Body of pancreas (tissue), 4 donors: Measurements from ENCODE around the gene ZBTB47. TPM values are rescaled to one million over a fixed set of nuclear protein-coding genes. Genes with fewer than 3 reads are reported as not detected.

ENCODE experiments used
- ATAC-seq: fragments of 150-250 bp; one replicate; pipeline ENCODE4 v1.9.1; 2016
- DNase-seq, 4 donors: peaks; one replicate each; pipeline ENCODE4 v3.0.0-alpha.2; 2019
- H3K27ac ChIP-seq, 4 donors: fragments of 200-600 bp; sonication (generic); 1 replicate in 3 of 4; 2 replicates in 1 of 4; pipeline versions ENCODE4 v1.5.1 to v1.6.1; 2016 to 2019; ENCODE audit warnings: mild to moderate bottlenecking in 1 of 4, mixed read lengths in 1 of 4, moderate library complexity in 1 of 4
- H3K27me3 ChIP-seq, 2 donors: fragments of 200-600 bp; sonication (generic); one replicate each; pipeline ENCODE4 v1.6.0; 2016; ENCODE audit warnings: mild to moderate bottlenecking in 1 of 2
- H3K36me3 ChIP-seq, 2 donors: fragments of 200-600 bp; sonication (generic); replicated peaks in 1 of 2; 2 replicates each; pipeline ENCODE4 v1.5.1; 2016; ENCODE audit warnings: low read depth in 2 of 2; ENCODE audit not compliant: insufficient read depth in 1 of 2
- H3K4me1 ChIP-seq: fragments of 200-600 bp; sonication (generic); one replicate; pipeline ENCODE4 v1.6.0; 2016
- H3K4me3 ChIP-seq, 2 donors: fragments of 200-600 bp; sonication (generic); 1 replicate in 1 of 2; 2 replicates in 1 of 2; pipeline ENCODE4 v1.5.1; 2016 to 2019
- H3K9me3 ChIP-seq, 3 donors: fragments of 200-600 bp; sonication (generic); 1 replicate in 2 of 3; 2 replicates in 1 of 3; pipeline ENCODE4 v1.5.1; 2016
- POLR2A ChIP-seq, 3 donors: fragments of 450-650 bp; IDR thresholded peaks; one replicate each; pipeline ENCODE4 v1.6.1; 2016; ENCODE audit warnings: antibody characterized with exemption in 3 of 3, mild to moderate bottlenecking in 2 of 3
- WGBS, 2 donors: methylation state at CpG; one replicate each; pipeline ENCODE4 v1.1.5; 2017; 5-methylcytosine and 5-hydroxymethylcytosine counted together
- intact Hi-C: fragments of 100-400 bp; cut with DNase I; formaldehyde crosslinking; loops from one replicate; pipeline ENCODE4 v1.15.1; 2023
- total RNA-seq, 2 donors: library from RNA; depleted of rRNA; stranded (reverse); fragments of >200 nt; gene quantifications; one replicate each; pipeline ENCODE4 v1.1.0, GENCODE V29; 2016
- TF ChIP-seq, protein P1 (sequence below), 7 experiments: fragments of 450-650 bp in 4 of 7; fragments of 200-600 bp in 3 of 7; sonication (generic) in 3 of 7; IDR thresholded peaks; one replicate each; pipeline ENCODE4 v1.5.1; 2016 to 2019; ENCODE audit warnings: antibody characterized with exemption in 7 of 7

ZBTB47 gene
- total RNA-seq, 2 donors from 2014 or later, result 19.7 to 20.4 TPM

GRCh38 chr3:42699511-42699971 is 46.0 kb downstream of the ZBTB47 start:
- Histone ChIP-seq H3K4me1 (no peaks in the 10 kb centered on the region), H3K27ac (no peak overlapping the region), H3K27me3 (no peaks in the 10 kb centered on the region), H3K4me3 (no peak overlapping the region), H3K9me3 (no peaks in the 10 kb centered on the region), H3K36me3 (no peaks in the 10 kb centered on the region)
- TF ChIP-seq, protein P1, sequence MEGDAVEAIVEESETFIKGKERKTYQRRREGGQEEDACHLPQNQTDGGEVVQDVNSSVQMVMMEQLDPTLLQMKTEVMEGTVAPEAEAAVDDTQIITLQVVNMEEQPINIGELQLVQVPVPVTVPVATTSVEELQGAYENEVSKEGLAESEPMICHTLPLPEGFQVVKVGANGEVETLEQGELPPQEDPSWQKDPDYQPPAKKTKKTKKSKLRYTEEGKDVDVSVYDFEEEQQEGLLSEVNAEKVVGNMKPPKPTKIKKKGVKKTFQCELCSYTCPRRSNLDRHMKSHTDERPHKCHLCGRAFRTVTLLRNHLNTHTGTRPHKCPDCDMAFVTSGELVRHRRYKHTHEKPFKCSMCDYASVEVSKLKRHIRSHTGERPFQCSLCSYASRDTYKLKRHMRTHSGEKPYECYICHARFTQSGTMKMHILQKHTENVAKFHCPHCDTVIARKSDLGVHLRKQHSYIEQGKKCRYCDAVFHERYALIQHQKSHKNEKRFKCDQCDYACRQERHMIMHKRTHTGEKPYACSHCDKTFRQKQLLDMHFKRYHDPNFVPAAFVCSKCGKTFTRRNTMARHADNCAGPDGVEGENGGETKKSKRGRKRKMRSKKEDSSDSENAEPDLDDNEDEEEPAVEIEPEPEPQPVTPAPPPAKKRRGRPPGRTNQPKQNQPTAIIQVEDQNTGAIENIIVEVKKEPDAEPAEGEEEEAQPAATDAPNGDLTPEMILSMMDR (IDR thresholded peaks at IDR 0.05), result no peak
- TF ChIP-seq POLR2A (IDR thresholded peaks at IDR 0.05), result no peak
- intact Hi-C loops, result no loop called here
- DNase-seq (no peak), ATAC-seq (no peak)
- 70 to 85% methylated on average over 5 to 10 of the region's 10 CpGs for WGBS, 2 donors

DNA sequence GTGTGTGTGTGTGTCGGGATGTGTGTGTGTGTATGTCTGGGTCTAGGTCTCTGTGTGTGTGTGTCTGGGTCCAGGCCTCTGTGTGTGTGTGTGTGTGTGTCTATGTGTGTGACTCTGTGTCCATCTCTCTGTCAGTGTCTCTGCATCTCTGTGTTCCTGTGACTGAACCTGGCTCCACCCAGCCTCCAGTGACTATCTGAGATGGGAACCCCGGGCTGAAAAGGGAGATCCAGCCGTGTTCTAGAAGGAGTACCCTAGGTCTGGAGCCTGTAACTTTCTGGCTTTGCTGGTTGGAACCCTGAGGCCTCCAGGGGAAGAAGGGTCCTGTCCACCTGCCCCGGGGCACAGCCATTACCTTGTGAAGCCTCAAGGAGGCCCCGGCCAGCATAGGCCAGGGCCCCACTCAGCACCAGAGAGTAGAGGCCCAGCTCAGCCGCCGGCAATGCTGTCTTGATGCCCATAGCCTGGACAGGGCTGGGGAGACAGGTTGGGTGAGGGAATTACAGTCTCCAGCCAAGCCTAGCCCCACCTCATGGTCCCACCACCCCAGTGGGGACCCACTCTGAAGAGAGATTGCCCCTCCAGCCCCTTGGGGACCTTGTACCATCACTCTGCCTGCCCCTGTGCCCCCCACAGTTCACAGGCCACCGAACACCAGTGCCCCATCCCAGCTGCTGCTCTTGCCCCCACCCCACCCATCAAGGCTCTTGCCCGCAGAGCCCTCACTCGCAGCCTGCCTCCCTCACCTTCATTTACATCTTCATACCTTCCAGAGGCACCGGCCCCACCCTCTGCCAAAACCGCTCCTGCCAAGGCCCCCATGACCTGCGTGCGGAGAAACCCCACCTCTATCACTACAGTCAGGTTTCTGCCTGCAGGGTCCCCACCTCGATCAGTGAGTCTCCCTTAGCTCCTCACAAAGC is 47.1 kb downstream of the ZBTB47 start:
- ATAC-seq, result no peak
- no peaks in the 10 kb centered on the region for H3K4me1 ChIP-seq
- no peak overlapping the region for H3K4me3 ChIP-seq
- H3K9me3 ChIP-seq, result no peaks in the 10 kb centered on the region
- intact Hi-C loops, result no loop called here
- WGBS, 2 donors, result 59 to 70% methylated on average over 12 to 13 of the region's 15 CpGs
- no peaks in the 10 kb centered on the region for H3K36me3 ChIP-seq
- TF ChIP-seq POLR2A (IDR thresholded peaks at IDR 0.05), result no peak
- TF ChIP-seq, protein P1 (IDR thresholded peaks at IDR 0.05), result no peak
- no peak for DNase-seq
- H3K27me3 ChIP-seq, result no peaks in the 10 kb centered on the region
- H3K27ac ChIP-seq, result no peak overlapping the region

DNA sequence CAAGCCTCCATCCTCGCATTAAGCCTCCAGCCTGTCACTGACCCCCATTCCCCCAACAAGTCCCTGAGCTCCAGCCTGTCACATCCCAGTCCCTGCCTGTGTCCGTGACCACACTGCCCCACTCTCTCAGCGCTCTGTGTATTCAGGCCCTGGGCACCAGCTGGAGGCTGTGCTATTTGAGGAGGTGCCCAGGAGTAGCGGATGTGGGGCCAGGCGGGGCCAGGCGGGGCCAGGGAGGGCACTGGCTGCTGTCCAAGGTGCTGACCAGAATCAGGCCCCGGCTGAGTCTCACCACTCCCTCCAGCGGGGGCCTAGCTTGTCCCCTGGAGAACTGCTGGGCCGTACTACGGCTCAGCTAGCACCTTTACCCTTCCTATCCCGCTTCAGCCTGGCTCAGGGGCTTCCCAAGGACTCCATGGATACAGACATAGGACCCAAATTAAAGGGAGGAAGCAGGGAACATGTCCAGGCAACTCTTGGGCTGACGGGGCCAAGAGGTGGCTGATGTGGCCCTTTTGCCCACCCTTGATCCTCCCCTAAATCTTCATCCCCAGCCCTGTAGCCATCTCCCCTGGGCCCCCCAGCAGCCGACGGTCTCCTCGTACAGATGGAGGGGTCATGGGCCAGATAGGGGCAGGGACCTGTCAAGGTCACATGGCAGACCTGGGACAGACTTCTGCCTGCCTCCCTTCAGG is 48.0 kb downstream of the ZBTB47 start:
- WGBS, 2 donors, result 40 to 51% methylated on average over 8 to 15 of the region's 15 CpGs
- no peak overlapping the region for H3K4me3 ChIP-seq
- H3K9me3 ChIP-seq, result no peaks in the 10 kb centered on the region
- ATAC-seq, result peak; percentile 51
- H3K27me3 ChIP-seq, result no peaks in the 10 kb centered on the region
- H3K36me3 ChIP-seq, result no peaks in the 10 kb centered on the region
- intact Hi-C loops, result no loop called here
- H3K4me1 ChIP-seq, result no peaks in the 10 kb centered on the region
- DNase-seq, result peak; percentile 31 to 54 (median 34)
- TF ChIP-seq, protein P1 (IDR thresholded peaks at IDR 0.05), result no peak
- TF ChIP-seq POLR2A (IDR thresholded peaks at IDR 0.05), result no peak
- H3K27ac ChIP-seq, result no peak overlapping the region

DNA sequence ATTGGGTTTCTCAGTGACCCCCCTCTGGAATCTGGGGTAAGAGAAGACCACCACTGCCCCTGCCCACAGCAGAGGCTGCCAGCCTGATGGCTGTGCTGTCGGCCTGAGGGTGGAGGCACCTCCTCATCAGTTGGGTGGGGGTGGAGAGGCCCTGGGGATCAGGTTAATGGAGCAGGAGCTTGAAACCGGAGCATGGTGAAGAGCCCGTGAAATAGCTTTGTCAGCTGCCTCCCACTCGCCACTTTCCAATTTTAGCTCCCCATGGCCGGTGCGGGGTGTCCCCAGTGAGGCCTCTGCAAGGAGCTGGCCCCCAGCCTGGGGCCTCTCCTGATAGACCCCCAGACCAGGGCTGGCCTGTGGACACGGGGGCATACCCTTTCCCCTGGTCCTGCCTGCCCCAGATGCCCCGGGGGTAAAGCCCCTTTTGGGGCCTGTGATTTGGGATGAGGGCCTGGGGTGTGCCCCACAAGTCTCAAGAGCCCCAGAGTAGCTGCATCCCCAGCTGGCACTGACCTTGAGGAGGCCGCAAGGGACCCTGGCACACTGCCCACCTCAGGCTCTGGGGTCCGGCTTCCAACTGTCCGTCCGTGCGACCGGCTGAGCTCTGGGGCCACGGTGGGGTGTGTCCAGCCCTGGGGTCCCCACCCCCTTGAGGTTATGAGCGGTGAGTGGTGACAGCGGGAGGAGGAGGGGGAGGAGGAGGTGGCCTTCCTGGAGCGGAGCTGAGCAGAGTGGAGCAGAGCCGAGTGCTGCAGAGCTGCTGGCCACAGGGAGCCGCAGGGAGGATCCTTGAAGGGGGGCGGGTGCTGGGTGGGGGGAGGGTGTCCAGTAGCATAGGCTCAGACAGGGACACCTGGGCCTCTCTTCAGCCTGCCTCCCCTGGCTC is 48.8 kb downstream of the ZBTB47 start, which contains the start of gene HHATL:
Gene HHATL, minus strand, starts transcription at position 733 of the 886 bp plus-strand sequence. CDS start 1,972 bp downstream, outside the sequence.
- Histone ChIP-seq H3K27me3 (no peaks in the 10 kb centered on the region), H3K4me1 (no peaks in the 10 kb centered on the region), H3K36me3 (no peaks in the 10 kb centered on the region), H3K4me3 (no peak within 1 kb of the TSS), H3K9me3 (no peaks in the 10 kb centered on the region), H3K27ac (no peak within 1 kb of the TSS)
- no peak for TF ChIP-seq POLR2A (IDR thresholded peaks at IDR 0.05)
- TF ChIP-seq, protein P1 (IDR thresholded peaks at IDR 0.05), result no peak
- no peak for ATAC-seq
- WGBS, 2 donors, result 62 to 73% methylated on average over 17 to 18 of the region's 21 CpGs
- intact Hi-C loops, result no loop called here
- no peak for DNase-seq
